ENCODE results near the gene FAF1. TPM values are rescaled to one million over a fixed set of nuclear protein-coding genes. Genes with fewer than 3 reads are reported as not detected.

The FAF1 gene
- total and polyA plus RNA-seq, 2 of the 8 experiments (the other 6 are each of a cell fraction or from before 2014, with no cell fraction given) = 10.8 to 65.9 TPM

DNA sequence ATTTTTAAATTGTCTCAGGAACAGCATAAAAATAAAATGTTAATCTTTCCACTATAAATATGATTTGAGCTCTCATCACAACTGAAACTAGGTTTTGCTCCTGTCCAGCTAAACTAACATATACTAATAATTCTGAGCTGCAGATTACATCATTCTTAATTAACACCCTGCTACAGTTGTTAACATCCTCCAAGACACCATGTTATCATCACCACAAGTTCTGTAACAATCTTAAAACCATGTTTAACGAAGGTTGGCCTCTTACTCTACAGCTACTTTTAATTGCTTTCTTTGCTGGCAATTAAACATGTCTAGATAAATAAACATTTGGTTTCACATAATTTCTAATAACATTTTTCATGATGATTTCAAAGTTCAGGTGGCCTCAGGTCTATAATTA is 240.9 kb downstream of the FAF1 start (continued):
- TF ChIP-seq, protein P1, sequence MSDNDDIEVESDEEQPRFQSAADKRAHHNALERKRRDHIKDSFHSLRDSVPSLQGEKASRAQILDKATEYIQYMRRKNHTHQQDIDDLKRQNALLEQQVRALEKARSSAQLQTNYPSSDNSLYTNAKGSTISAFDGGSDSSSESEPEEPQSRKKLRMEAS (IDR thresholded peaks at IDR 0.05) = no peak
- TF ChIP-seq POLR2A (IDR thresholded peaks at IDR 0.05; ENCODE audit: control extremely low read depth in 1 of 2, low read depth in 2 of 2, low read length in 2 of 2) (no peak), TAF7 (optimal IDR thresholded peaks at IDR 0.05; ENCODE audit: borderline replicate concordance, low read depth, low read length) (no peak), POLR2AphosphoS5 (IDR thresholded peaks at IDR 0.05; ENCODE audit: low read depth, low read length) (no peak), KDM1A (IDR thresholded peaks at IDR 0.05; ENCODE audit: borderline replicate concordance, low read length) (no peak)

All from H1 (cell line).